Omental fat pad (tissue), 4 donors: Measurements from ENCODE around the gene TFF2. TPM values are rescaled to one million over a fixed set of nuclear protein-coding genes. Genes with fewer than 3 reads are reported as not detected.

Source experiments
- ATAC-seq: fragments of 150-250 bp; one replicate; pipeline ENCODE4 v1.9.1; 2016; ENCODE audit warnings: mild to moderate bottlenecking, moderate library complexity; ENCODE audit not compliant: low FRiP score
- DNase-seq: peaks from one replicate; pipeline ENCODE4 v3.0.0-alpha.2; 2019; ENCODE audit warnings: low spot score
- CTCF ChIP-seq, 3 donors: fragments of 450-650 bp; IDR thresholded peaks; one replicate each; pipeline ENCODE4 v1.5.1; 2016 to 2017; ENCODE audit warnings: antibody characterized with exemption in 3 of 3, mild to moderate bottlenecking in 3 of 3, moderate library complexity in 2 of 3
- total RNA-seq, 4 donors: library from RNA; depleted of rRNA; stranded (reverse); fragments of >200 nt; gene quantifications; one replicate each; pipeline ENCODE4 v1.1.0, GENCODE V29; 2016

TFF2 gene
- total RNA-seq, 4 donors from 2014 or later: not detected

GRCh38 chr21:42332557-42333317, 18.1 kb downstream of the TFF2 start:
- DNase-seq (no peak), ATAC-seq (no peak)
- no peak for TF ChIP-seq CTCF (IDR thresholded peaks at IDR 0.05)

- DNase-seq (no peak), ATAC-seq (no peak)
These were observed 19.1 kb downstream of the TFF2 start for GRCh38 chr21:42331660-42332059.

GRCh38 chr21:42330380-42331371, 20.1 kb downstream of the TFF2 start:
- TF ChIP-seq CTCF (IDR thresholded peaks at IDR 0.05): no peak
- ATAC-seq (no peak), DNase-seq (no peak)

More at GRCh38 chr21:42331660-42332059, 19.1 kb downstream of the TFF2 start:
- TF ChIP-seq CTCF (IDR thresholded peaks at IDR 0.05): no peak

- ATAC-seq: no peak
- DNase-seq: no peak
- TF ChIP-seq CTCF (IDR thresholded peaks at IDR 0.05): no peak
These were observed 25.9 kb downstream of the TFF2 start for GRCh38 chr21:42324896-42325295.

- DNase-seq: no peak
- TF ChIP-seq CTCF (IDR thresholded peaks at IDR 0.05): no peak
- no peak for ATAC-seq
These were observed 28.9 kb downstream of the TFF2 start for GRCh38 chr21:42321845-42322244.

GRCh38 chr21:42321231-42321630, 29.6 kb downstream of the TFF2 start:
- DNase-seq: no peak
- no peak for TF ChIP-seq CTCF (IDR thresholded peaks at IDR 0.05)
- no peak for ATAC-seq
